SH-SY5Y (cell line): Measurements from ENCODE around the gene CREBBP.

Source experiments
- GATA2 ChIP-seq: IDR thresholded peaks from 2 replicates; pipeline ENCODE4 v1.6.1; 2011; ENCODE audit warnings: mild to moderate bottlenecking, low read depth, low read length
- GATA3 ChIP-seq: IDR thresholded peaks from 2 replicates; pipeline ENCODE4 v1.6.1; 2011; ENCODE audit warnings: low read depth, mild to moderate bottlenecking, low read length, moderate library complexity

DNA sequence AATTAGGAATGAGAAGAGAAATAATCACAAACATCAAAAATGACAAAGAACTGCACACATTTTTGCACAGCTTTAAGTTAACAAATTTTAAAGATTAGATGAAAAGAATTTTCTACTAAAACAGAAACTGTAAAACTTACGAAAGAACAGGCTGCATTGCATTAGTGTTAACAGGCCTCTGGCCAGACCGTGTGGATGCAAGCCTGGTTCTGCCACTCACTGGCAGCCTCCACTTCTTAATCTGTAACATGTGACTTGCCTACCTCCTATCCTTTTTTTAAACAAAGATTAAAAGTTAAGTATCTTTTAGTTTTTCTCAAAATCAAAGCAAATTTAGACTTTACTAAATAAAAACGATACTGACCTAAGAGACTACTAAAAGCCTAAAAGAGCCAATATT is 37.5 kb downstream of the CREBBP start:
- TF ChIP-seq GATA3 (no peak), GATA2 (no peak)
